Measurements from ENCODE around the gene TMEM187. TPM values are rescaled to one million over a fixed set of nuclear protein-coding genes. Genes with fewer than 3 reads are reported as not detected.

The TMEM187 gene
- total and polyA plus RNA-seq, 7 donors = 3.5 to 9.3 (median 3.8) TPM

GRCh38 chrX:154011376-154012335 lies 39.1 kb downstream of the TMEM187 start:
- peaks cover 0 to 2% (median 0%) of the 10 kb centered on the region in 3 donors for H3K27me3 ChIP-seq
- H3K9me3 ChIP-seq = no peaks in the 10 kb centered on the region
- peak overlapping the region in 1 of 4 donors; percentile 16 for H3K27ac ChIP-seq
- no peak overlapping the region for H3K4me3 ChIP-seq
- intact Hi-C loops (cut with DNase I) = loop anchor here (2.0 to 5.0 kb wide), 2 partner anchors 39 to 86 kb away; partner anchors contain the start of gene MECP2
- H3K36me3 ChIP-seq = peaks cover 0 to 14% (median 0%) of the 10 kb centered on the region in 4 donors
- no peak for DNase-seq
- peaks cover 0 to 7% (median 3%) of the 10 kb centered on the region in 4 donors for H3K4me1 ChIP-seq
- TF ChIP-seq EP300 (IDR thresholded peaks at IDR 0.05) (no peak), POLR2A (IDR thresholded peaks at IDR 0.05) (no peak), POLR2AphosphoS5 (IDR thresholded peaks at IDR 0.05) (no peak)
- TF ChIP-seq, protein P1, sequence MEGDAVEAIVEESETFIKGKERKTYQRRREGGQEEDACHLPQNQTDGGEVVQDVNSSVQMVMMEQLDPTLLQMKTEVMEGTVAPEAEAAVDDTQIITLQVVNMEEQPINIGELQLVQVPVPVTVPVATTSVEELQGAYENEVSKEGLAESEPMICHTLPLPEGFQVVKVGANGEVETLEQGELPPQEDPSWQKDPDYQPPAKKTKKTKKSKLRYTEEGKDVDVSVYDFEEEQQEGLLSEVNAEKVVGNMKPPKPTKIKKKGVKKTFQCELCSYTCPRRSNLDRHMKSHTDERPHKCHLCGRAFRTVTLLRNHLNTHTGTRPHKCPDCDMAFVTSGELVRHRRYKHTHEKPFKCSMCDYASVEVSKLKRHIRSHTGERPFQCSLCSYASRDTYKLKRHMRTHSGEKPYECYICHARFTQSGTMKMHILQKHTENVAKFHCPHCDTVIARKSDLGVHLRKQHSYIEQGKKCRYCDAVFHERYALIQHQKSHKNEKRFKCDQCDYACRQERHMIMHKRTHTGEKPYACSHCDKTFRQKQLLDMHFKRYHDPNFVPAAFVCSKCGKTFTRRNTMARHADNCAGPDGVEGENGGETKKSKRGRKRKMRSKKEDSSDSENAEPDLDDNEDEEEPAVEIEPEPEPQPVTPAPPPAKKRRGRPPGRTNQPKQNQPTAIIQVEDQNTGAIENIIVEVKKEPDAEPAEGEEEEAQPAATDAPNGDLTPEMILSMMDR (IDR thresholded peaks at IDR 0.05) = no peak
- WGBS, 2 donors = 83 to 90% methylated on average over 18 of the region's 18 CpGs

DNA sequence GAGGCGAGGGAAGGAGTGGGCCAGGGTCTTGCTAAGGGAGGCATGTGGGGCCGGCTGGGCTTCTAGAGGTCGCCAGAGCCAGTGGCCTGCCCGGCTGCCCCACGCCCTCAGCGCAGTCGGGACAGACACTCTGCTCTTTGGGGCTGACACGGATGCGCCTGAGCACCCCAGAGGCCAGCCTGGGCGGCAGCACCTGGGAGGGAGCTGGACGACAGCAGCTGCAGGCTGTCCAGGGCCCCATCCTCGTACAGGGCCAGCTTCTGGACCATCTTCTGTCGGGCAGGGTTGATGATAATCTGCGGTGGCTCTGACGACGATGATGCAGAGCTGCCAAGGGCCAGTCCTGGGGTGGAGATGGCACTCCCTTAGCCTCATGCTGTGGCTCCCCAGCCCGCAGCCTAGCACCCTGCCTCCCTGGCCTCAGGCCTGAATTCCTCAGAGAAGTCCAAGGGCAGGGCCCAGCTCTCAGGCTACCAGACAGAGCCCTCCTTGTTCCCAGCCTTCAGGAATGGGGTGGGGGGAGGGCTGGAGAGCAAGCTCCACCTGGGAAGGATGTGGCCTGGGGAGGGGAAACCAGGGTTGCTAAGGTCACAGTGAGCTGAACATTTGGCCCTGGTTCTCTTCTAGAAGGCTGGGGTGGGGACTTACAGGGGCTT lies 39.9 kb downstream of the TMEM187 start:
- Histone ChIP-seq H3K27ac (peak overlapping the region; percentile 0 to 44 (median 13)), H3K27me3 (peaks cover 0 to 2% (median 0%) of the 10 kb centered on the region in 3 donors), H3K36me3 (peaks cover 0 to 16% (median 0%) of the 10 kb centered on the region in 4 donors), H3K4me1 (peaks cover 0 to 7% (median 3%) of the 10 kb centered on the region in 4 donors), H3K4me3 (no peak overlapping the region), H3K9me3 (no peaks in the 10 kb centered on the region)
- DNase-seq = no peak
- WGBS, 2 donors = 50 to 78% methylated on average over 17 of the region's 17 CpGs
- TF ChIP-seq POLR2A (IDR thresholded peaks at IDR 0.05) (no peak), EP300 (IDR thresholded peaks at IDR 0.05) (no peak)
- TF ChIP-seq, protein P1 (IDR thresholded peaks at IDR 0.05) = no peak
- intact Hi-C loops (cut with DNase I) = loop anchor here (2.0 to 5.0 kb wide), 2 partner anchors 38 to 85 kb away; partner anchors contain the start of gene MECP2

DNA sequence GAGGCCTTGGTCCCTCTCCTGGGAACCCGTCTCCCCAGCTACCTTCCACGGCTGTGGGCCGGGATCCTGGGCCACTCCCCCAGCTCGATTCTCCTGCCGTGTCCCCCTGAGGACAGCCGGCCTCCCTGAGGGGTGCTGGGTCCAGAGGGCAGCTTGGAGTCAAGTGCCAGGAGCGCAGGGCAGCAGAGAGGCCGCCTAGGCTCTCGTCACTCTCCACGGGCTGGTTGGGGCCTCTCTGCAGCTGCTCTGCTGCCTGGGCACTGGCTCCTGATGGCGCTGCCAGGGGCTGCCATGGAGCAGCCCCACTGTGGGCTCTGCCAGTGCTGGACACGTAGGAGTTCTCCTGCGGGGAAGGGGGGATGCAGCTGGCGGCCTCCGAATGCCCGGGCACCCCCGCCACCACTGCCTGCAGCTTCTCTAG lies 40.5 kb downstream of the TMEM187 start:
- Histone ChIP-seq H3K4me1 (peaks cover 0 to 7% (median 3%) of the 10 kb centered on the region in 4 donors), H3K4me3 (no peak overlapping the region), H3K27ac (peak overlapping the region in 3 of 4 donors; percentile 0 to 44 (median 10)), H3K36me3 (peaks cover 0 to 16% (median 0%) of the 10 kb centered on the region in 4 donors), H3K9me3 (no peaks in the 10 kb centered on the region), H3K27me3 (peaks cover 0 to 2% (median 0%) of the 10 kb centered on the region in 3 donors)
- no peak for TF ChIP-seq POLR2AphosphoS5 (IDR thresholded peaks at IDR 0.05)
- no peak for TF ChIP-seq POLR2A (IDR thresholded peaks at IDR 0.05)
- no peak for TF ChIP-seq EP300 (IDR thresholded peaks at IDR 0.05)
- TF ChIP-seq, protein P1 (IDR thresholded peaks at IDR 0.05) = no peak
- no peak for DNase-seq
- intact Hi-C loops (cut with DNase I) = loop anchor here (2.0 to 5.0 kb wide), 2 partner anchors 38 to 84 kb away; partner anchors contain the start of gene MECP2
- 39 to 70% methylated on average over 17 of the region's 17 CpGs for WGBS, 2 donors

DNA sequence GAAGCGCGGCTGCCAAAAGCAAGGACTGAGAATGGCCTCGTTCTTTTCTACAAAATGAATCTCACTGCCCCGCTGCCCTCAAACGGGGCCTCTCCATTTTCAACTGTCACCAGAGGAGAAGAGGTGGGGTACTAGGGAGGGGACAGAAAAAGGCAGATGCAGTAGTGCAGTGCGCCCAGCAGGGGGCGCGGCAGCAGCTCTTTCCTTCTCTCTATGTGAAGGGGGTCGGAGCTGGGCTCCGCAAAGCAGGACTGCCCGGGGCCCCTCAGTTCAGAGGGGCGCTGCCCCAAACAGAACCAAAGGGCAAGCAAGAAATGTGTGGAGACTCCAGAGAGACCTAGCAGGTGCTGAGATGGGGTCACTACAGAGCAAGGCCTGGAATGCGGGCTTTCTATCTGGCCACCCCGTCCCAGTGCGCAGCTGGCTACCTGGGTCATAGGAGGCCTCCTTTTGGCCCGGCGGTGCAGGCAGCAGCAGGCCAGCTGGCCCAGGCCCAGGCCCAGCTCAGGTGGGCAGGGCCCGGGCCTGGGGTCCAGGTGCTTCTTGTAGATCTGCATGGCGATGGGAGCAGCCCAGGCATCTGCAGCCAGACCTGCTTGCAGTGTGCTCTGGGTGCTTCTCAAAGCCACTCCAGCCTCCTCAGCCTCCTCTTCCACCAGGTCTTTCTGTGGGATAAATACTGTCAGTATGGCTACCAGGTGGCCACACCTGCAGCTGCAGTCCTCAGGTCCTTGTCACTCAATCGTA lies 41.2 kb downstream of the TMEM187 start:
- Histone ChIP-seq H3K4me3 (no peak overlapping the region), H3K9me3 (no peaks in the 10 kb centered on the region), H3K27me3 (peaks cover 0 to 2% (median 0%) of the 10 kb centered on the region in 3 donors), H3K4me1 (peaks cover 0 to 15% (median 8%) of the 10 kb centered on the region in 4 donors), H3K36me3 (peaks cover 0 to 16% (median 0%) of the 10 kb centered on the region in 4 donors), H3K27ac (peak overlapping the region in 1 of 4 donors; percentile 0)
- 39 to 43% methylated on average over 20 of the region's 20 CpGs for WGBS, 2 donors
- TF ChIP-seq POLR2AphosphoS5 (IDR thresholded peaks at IDR 0.05) = no peak
- TF ChIP-seq, protein P1 (IDR thresholded peaks at IDR 0.05) = peak; percentile 60 to 86 (median 76)
- TF ChIP-seq POLR2A (IDR thresholded peaks at IDR 0.05) = no peak
- no peak for TF ChIP-seq EP300 (IDR thresholded peaks at IDR 0.05)
- intact Hi-C loops (cut with DNase I) = loop anchor here (2.0 to 5.0 kb wide), 2 partner anchors 37 to 84 kb away; partner anchors contain the start of gene MECP2
- no peak for DNase-seq

All from sigmoid colon (tissue), 7 donors.